Panc1 (cell line): ENCODE data around the gene IGSF21. TPM values are rescaled to one million over a fixed set of nuclear protein-coding genes. Genes with fewer than 3 reads are reported as not detected.

ENCODE experiments used
- ATAC-seq: fragments of 200-7000 bp; cut with Tn5 transposase; 2 replicates; pipeline ENCODE4 v1.9.1; 2020; ENCODE audit warnings: mild to moderate bottlenecking, moderate library complexity
- BruUV-seq: library from RNA; stranded (reverse); fragments of 400-500 nt; replicated peaks from 2 replicates; lab custom pipeline; 2021; lab: Mats Ljungman, UMichigan
- CTCF ChIA-PET: fragments of 300-600 bp; sonication (Branson Sonifier 250); formaldehyde crosslinking; loops from one replicate; lab custom pipeline; 2022; ENCODE audit warnings: antibody characterized with exemption; lab: Charles Lee
- POLR2A ChIA-PET: fragments of 300-600 bp; sonication (Branson Sonifier 250); formaldehyde crosslinking; loops from one replicate; lab custom pipeline; 2022; ENCODE audit warnings: antibody characterized with exemption; lab: Charles Lee
- DNase-seq: peaks from one replicate; pipeline ENCODE4 v3.0.0-alpha.2; 2010; ENCODE audit warnings: low read depth, low spot score
- H3K27ac ChIP-seq: 2 replicates; pipeline ENCODE4 v1.5.1; 2011; ENCODE audit warnings: mild to moderate bottlenecking, low read length, inconsistent platforms
- H3K27me3 ChIP-seq: fragments of 200-500 bp; sonication (Bioruptor generic); 2 replicates; pipeline ENCODE4 v1.6.0; 2014; ENCODE audit warnings: low read length, inconsistent platforms; ENCODE audit not compliant: control insufficient read depth, insufficient read depth
- H3K36me3 ChIP-seq: fragments of 200-500 bp; sonication (Bioruptor generic); 2 replicates; pipeline ENCODE4 v1.5.1; 2014; ENCODE audit warnings: inconsistent platforms, mild to moderate bottlenecking, low read length, moderate library complexity; ENCODE audit not compliant: control insufficient read depth, insufficient read depth
- H3K4me1 ChIP-seq: 2 replicates; pipeline ENCODE4 v1.5.1; 2011; ENCODE audit warnings: inconsistent platforms, mild to moderate bottlenecking, low read length, moderate library complexity; ENCODE audit not compliant: control insufficient read depth, insufficient read depth
- H3K4me3 ChIP-seq, 2 experiments: 2 replicates each; pipeline ENCODE4 v1.5.1; 2011 to 2012; ENCODE audit warnings: low read depth in 2 of 2, low read length in 2 of 2, mild to moderate bottlenecking in 2 of 2, inconsistent platforms in 1 of 2, moderate library complexity in 1 of 2
- H3K9me3 ChIP-seq: fragments of 200-500 bp; sonication (Bioruptor generic); 2 replicates; pipeline ENCODE4 v1.5.1; 2014; ENCODE audit warnings: low read depth, mild to moderate bottlenecking, inconsistent platforms, low read length, moderate library complexity; ENCODE audit not compliant: control insufficient read depth, insufficient read depth
- POLR2AphosphoS5 ChIP-seq: IDR thresholded peaks from 2 replicates; pipeline ENCODE4 v1.6.1; 2012; ENCODE audit warnings: mild to moderate bottlenecking, low read depth, low read length, moderate library complexity
- REST ChIP-seq, 2 experiments: IDR thresholded peaks; 2 replicates each; pipeline ENCODE4 v1.6.1; 2011 to 2012; ENCODE audit warnings: low read depth in 2 of 2, control low read depth in 1 of 2, low read length in 1 of 2, mild to moderate bottlenecking in 1 of 2, moderate library complexity in 1 of 2; ENCODE audit not compliant: insufficient read depth in 1 of 2
- SIN3A ChIP-seq: IDR thresholded peaks from 2 replicates; pipeline ENCODE4 v1.6.1; 2012; ENCODE audit warnings: low read depth, mild to moderate bottlenecking, low read length, moderate library complexity, borderline replicate concordance; ENCODE audit not compliant: insufficient read depth
- TCF7L2 ChIP-seq: IDR thresholded peaks from 2 replicates; pipeline ENCODE4 v1.6.1; 2011; ENCODE audit warnings: mild to moderate bottlenecking, low read depth, low read length, inconsistent platforms
- in situ Hi-C: cut with HindIII; loops from 2 replicates; pipeline ENCODE4 v1.10.0; 2016; ENCODE audit warnings: low sequenced_read_pairs, low pct_unique_long_range_greater_than_20kb
- intact Hi-C: fragments of 100-400 bp; cut with micrococcal nuclease; formaldehyde crosslinking; loops from one replicate; pipeline ENCODE4 v1.10.0; 2022; ENCODE audit not compliant: unreplicated experiment
- total RNA-seq: library from RNA; stranded (reverse); gene quantifications from one replicate; pipeline ENCODE4 v1.2.1, GENCODE V29; 2021; ENCODE audit not compliant: unreplicated experiment
- TF ChIP-seq, protein P1 (sequence below): fragments of 450-650 bp; IDR thresholded peaks from 2 replicates; pipeline ENCODE4 v1.5.1; 2017; ENCODE audit warnings: mild to moderate bottlenecking

IGSF21 gene
- total RNA-seq, 1 experiment from 2014 or later, result not detected

DNA sequence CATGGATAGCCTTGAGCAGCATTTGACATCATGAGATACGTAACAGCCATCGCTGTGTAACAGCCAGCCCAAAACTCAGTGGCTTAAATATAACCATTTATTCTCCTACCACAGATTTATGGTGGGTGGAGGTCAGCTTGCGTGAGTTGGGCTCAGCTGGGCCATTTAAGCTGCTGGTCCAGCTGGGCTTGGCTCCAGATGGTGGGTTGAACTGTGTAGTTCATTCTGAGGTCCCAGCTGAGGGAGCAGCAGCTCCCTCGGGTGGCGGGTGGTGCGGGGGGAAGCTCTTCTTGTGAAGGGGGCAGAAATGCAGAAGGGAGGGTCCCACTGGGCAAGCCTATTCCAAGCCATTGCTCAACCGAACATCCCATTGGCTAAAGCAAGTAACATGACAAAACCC is 75.9 kb downstream of the IGSF21 start:
- ChIA-PET POLR2A (no interaction called here), CTCF (no interaction called here)
- intact Hi-C loops, result no loop called here
- no TSS peak for BruUV-seq
- Histone ChIP-seq H3K27ac (no peak overlapping the region), H3K27me3 (peaks cover 18% of the 10 kb centered on the region), H3K9me3 (no peaks in the 10 kb centered on the region), H3K4me3 (no peak overlapping the region), H3K4me1 (no peaks in the 10 kb centered on the region), H3K36me3 (no peaks in the 10 kb centered on the region)
- TF ChIP-seq REST (IDR thresholded peaks at IDR 0.05; ENCODE audit: insufficient read depth in 1 of 2, low read depth in 2 of 2, low read length in 1 of 2) (no peak), TCF7L2 (no peak), POLR2AphosphoS5 (no peak), SIN3A (no peak)
- TF ChIP-seq, protein P1, sequence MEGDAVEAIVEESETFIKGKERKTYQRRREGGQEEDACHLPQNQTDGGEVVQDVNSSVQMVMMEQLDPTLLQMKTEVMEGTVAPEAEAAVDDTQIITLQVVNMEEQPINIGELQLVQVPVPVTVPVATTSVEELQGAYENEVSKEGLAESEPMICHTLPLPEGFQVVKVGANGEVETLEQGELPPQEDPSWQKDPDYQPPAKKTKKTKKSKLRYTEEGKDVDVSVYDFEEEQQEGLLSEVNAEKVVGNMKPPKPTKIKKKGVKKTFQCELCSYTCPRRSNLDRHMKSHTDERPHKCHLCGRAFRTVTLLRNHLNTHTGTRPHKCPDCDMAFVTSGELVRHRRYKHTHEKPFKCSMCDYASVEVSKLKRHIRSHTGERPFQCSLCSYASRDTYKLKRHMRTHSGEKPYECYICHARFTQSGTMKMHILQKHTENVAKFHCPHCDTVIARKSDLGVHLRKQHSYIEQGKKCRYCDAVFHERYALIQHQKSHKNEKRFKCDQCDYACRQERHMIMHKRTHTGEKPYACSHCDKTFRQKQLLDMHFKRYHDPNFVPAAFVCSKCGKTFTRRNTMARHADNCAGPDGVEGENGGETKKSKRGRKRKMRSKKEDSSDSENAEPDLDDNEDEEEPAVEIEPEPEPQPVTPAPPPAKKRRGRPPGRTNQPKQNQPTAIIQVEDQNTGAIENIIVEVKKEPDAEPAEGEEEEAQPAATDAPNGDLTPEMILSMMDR, result no peak
- in situ Hi-C loops, result no loop called here
- DNase-seq (no peak), ATAC-seq (no peak)

DNA sequence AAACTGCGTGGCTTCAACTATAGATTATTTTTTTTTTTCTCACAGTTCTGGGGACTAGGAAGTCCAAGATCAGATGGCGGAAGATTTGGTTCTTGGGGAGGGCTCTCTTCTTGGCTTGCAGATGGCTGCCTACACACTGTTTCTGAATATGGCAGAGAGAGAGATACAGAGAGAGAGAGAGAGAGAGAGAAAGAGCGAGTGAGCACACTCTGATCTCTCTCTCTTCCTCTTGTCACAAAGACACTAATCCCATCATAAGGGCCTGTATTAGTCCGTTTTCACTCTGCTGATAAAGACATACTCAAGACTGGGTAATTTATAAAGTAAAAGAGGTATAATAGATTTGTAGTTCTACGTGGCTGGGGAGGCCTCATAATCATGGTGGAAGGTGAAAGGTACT is 79.5 kb downstream of the IGSF21 start:
- H3K4me3 ChIP-seq, result no peak overlapping the region
- no peak for TF ChIP-seq REST (IDR thresholded peaks at IDR 0.05; ENCODE audit: insufficient read depth in 1 of 2, low read depth in 2 of 2, low read length in 1 of 2)
- TF ChIP-seq TCF7L2, result no peak
- TF ChIP-seq SIN3A, result no peak
- TF ChIP-seq, protein P1, result no peak
- no peak for TF ChIP-seq POLR2AphosphoS5
- no peaks in the 10 kb centered on the region for H3K9me3 ChIP-seq
- DNase-seq, result no peak
- in situ Hi-C loops, result no loop called here
- POLR2A ChIA-PET, result no interaction called here
- peaks cover 21% of the 10 kb centered on the region for H3K27me3 ChIP-seq
- CTCF ChIA-PET, result no interaction called here
- no peak overlapping the region for H3K27ac ChIP-seq
- no peak for ATAC-seq
- no peaks in the 10 kb centered on the region for H3K36me3 ChIP-seq
- intact Hi-C loops, result no loop called here
- no peaks in the 10 kb centered on the region; the same call in 1 of the 2 replicates for H3K4me1 ChIP-seq
- no TSS peak for BruUV-seq
